GM19328 (cell line): ENCODE results near the gene KRTAP5-3.

ENCODE experiments used
- ATAC-seq: cut with Tn5 transposase; IDR thresholded peaks from one replicate; pipeline ENCODE4 v1.9.1; 2021; ENCODE audit warnings: mild to moderate bottlenecking, moderate library complexity; ENCODE audit not compliant: unreplicated experiment

KRTAP5-3 gene

GRCh38 chr11:1643146-1643690, 35.0 kb upstream of the KRTAP5-3 start:
- no peak for ATAC-seq

- ATAC-seq = no peak
These were observed 34.3 kb upstream of the KRTAP5-3 start for GRCh38 chr11:1642288-1643145.

- ATAC-seq = no peak
These were observed 32.8 kb upstream of the KRTAP5-3 start for GRCh38 chr11:1641096-1641495.

- ATAC-seq = no peak
These were observed 32.0 kb upstream of the KRTAP5-3 start for GRCh38 chr11:1640076-1640946.

- ATAC-seq = no peak
These were observed 31.4 kb upstream of the KRTAP5-3 start for GRCh38 chr11:1639666-1640065.

- no peak for ATAC-seq
These were observed 30.9 kb upstream of the KRTAP5-3 start for GRCh38 chr11:1639102-1639620.

- no peak for ATAC-seq
These were observed 30.1 kb upstream of the KRTAP5-3 start for GRCh38 chr11:1638344-1638743.

GRCh38 chr11:1637628-1638027, 29.4 kb upstream of the KRTAP5-3 start:
- ATAC-seq = no peak

- no peak for ATAC-seq
These were observed 28.2 kb upstream of the KRTAP5-3 start for GRCh38 chr11:1636291-1636950.

- no peak for ATAC-seq
These were observed 25.6 kb upstream of the KRTAP5-3 start for GRCh38 chr11:1633864-1634263.

- no peak for ATAC-seq
These were observed 23.9 kb upstream of the KRTAP5-3 start for GRCh38 chr11:1632053-1632714.

GRCh38 chr11:1631066-1631568, 22.9 kb upstream of the KRTAP5-3 start:
- ATAC-seq = no peak

- no peak for ATAC-seq
These were observed 22.0 kb upstream of the KRTAP5-3 start for GRCh38 chr11:1630271-1630670.

- ATAC-seq = no peak
These were observed 21.3 kb upstream of the KRTAP5-3 start, which contains the start of gene KRTAP5-5 for GRCh38 chr11:1629326-1630185. KRTAP5-5 (plus strand) TSS chr11:1629775; CDS start chr11:1629841, 66 bp downstream.

GRCh38 chr11:1628506-1629325, 20.5 kb upstream of the KRTAP5-3 start:
- no peak for ATAC-seq

GRCh38 chr11:1625541-1625940, 17.3 kb upstream of the KRTAP5-3 start:
- ATAC-seq = no peak

GRCh38 chr11:1624621-1625020, 16.4 kb upstream of the KRTAP5-3 start:
- no peak for ATAC-seq

GRCh38 chr11:1623716-1624115, 15.5 kb upstream of the KRTAP5-3 start:
- no peak for ATAC-seq
